GM12878 (cell line): ENCODE results near the gene ANTXR1. TPM values are rescaled to one million over a fixed set of nuclear protein-coding genes. Genes with fewer than 3 reads are reported as not detected.

Experiments
- ATAC-seq: fragments of 200-7000 bp; cut with Tn5 transposase; 3 replicates; pipeline ENCODE4 v1.9.1; 2020; ENCODE audit warnings: mild to moderate bottlenecking, moderate library complexity
- BruUV-seq: library from RNA; stranded (reverse); fragments of 400-500 nt; replicated peaks from 2 replicates; lab custom pipeline; 2021; lab: Mats Ljungman, UMichigan
- CTCF ChIA-PET: fragments of 300-600 bp; sonication (Branson Sonifier 250); formaldehyde crosslinking; extraction: SDS; loops from one replicate; lab custom pipeline; 2021; ENCODE audit warnings: inconsistent platforms; lab: Yijun Ruan, JAX
- POLR2A ChIA-PET: fragments of 350-600 bp; formaldehyde crosslinking; extraction: SDS; loops from one replicate; lab custom pipeline; 2021; ENCODE audit warnings: inconsistent platforms; lab: Charles Lee
- RAD21 ChIA-PET: fragments of 300-600 bp; sonication (Branson Sonifier 250); formaldehyde crosslinking; loops from one replicate; lab custom pipeline; 2023; ENCODE audit warnings: antibody characterized with exemption; ENCODE audit not compliant: unreplicated experiment; lab: Charles Lee
- SMC1A ChIA-PET: fragments of 300-600 bp; sonication (Branson Sonifier 250); formaldehyde crosslinking; loops from one replicate; lab custom pipeline; 2023; ENCODE audit not compliant: unreplicated experiment, uncharacterized antibody; lab: Charles Lee
- DNase-seq: peaks from one replicate; pipeline ENCODE4 v3.0.0-alpha.2; 2011; ENCODE audit warnings: low read depth, low spot score
- FAIRE-seq: peaks from 3 replicates; lab custom pipeline; 2011; peaks lifted over from hg19 to GRCh38; lab: Jason Lieb, UNC
- H2AFZ ChIP-seq: 2 replicates; pipeline ENCODE4 v1.6.0; 2011; ENCODE audit warnings: low read depth, low read length, control low read depth; ENCODE audit not compliant: control insufficient read depth
- H3K27ac ChIP-seq: 2 replicates; pipeline ENCODE4 v1.5.1; 2011; ENCODE audit warnings: control low read depth; ENCODE audit not compliant: control insufficient read depth, insufficient read depth
- H3K27me3 ChIP-seq, 2 experiments: replicated peaks in 1 of 2; 2 replicates each; pipeline versions ENCODE4 v1.6.0 to v1.6.1; 2011; ENCODE audit warnings: low read length in 1 of 2; ENCODE audit not compliant: control insufficient read depth in 2 of 2, insufficient read depth in 2 of 2
- H3K36me3 ChIP-seq, 2 experiments: 2 replicates each; pipeline ENCODE4 v1.5.1; 2011; ENCODE audit warnings: low read length in 1 of 2; ENCODE audit not compliant: control insufficient read depth in 2 of 2, insufficient read depth in 2 of 2
- H3K4me1 ChIP-seq: 2 replicates; pipeline ENCODE4 v1.6.1; 2011; ENCODE audit warnings: mild to moderate bottlenecking, low read length, moderate library complexity, mixed read lengths; ENCODE audit not compliant: control insufficient read depth, insufficient read depth
- H3K4me2 ChIP-seq: 2 replicates; pipeline ENCODE4 v1.6.0; 2011; ENCODE audit warnings: control low read depth; ENCODE audit not compliant: control insufficient read depth, insufficient read depth
- H3K4me3 ChIP-seq: fragments of 200-600 bp; sonication (generic); 2 replicates; pipeline ENCODE4 v1.5.1; 2016
- H3K79me2 ChIP-seq: 2 replicates; pipeline ENCODE4 v1.6.0; 2011; ENCODE audit warnings: low read length; ENCODE audit not compliant: control insufficient read depth, insufficient read depth
- H3K9ac ChIP-seq: 2 replicates; pipeline ENCODE4 v1.8.0; 2011; ENCODE audit warnings: low read length, control low read depth, mixed read lengths; ENCODE audit not compliant: control insufficient read depth, insufficient read depth
- H3K9me3 ChIP-seq: replicated peaks from 3 replicates; pipeline ENCODE4 v1.5.1; 2011; ENCODE audit warnings: mild to moderate bottlenecking, low read length; ENCODE audit not compliant: control insufficient read depth, insufficient read depth
- H4K20me1 ChIP-seq: 2 replicates; pipeline ENCODE4 v1.6.0; 2011; ENCODE audit not compliant: control insufficient read depth, insufficient read depth
- CBX5 ChIP-seq: sonication (generic); IDR thresholded peaks from 2 replicates; pipeline ENCODE4 v1.6.1; 2016; ENCODE audit warnings: low read depth, moderate library complexity, mild to moderate bottlenecking, inconsistent platforms
- JUND ChIP-seq: IDR thresholded peaks from 2 replicates; pipeline ENCODE4 v1.6.1; 2012; ENCODE audit warnings: low read depth, mild to moderate bottlenecking, low read length, improper control_type of control experiment, moderate library complexity
- KLF5 ChIP-seq: fragments of 450-650 bp; IDR thresholded peaks from 2 replicates; pipeline ENCODE4 v1.6.1; 2014; ENCODE audit warnings: mild to moderate bottlenecking; ENCODE audit not compliant: partially characterized antibody
- MEF2A ChIP-seq: IDR thresholded peaks from 2 replicates; pipeline ENCODE4 v1.6.1; 2011; ENCODE audit warnings: low read depth, mild to moderate bottlenecking, low read length, moderate library complexity; ENCODE audit not compliant: insufficient read depth
- RB1 ChIP-seq: fragments of 450-650 bp; formaldehyde crosslinking; IDR thresholded peaks from 2 replicates; pipeline ENCODE4 v1.6.1; 2017; ENCODE audit warnings: mild to moderate bottlenecking, borderline replicate concordance
- RUNX3 ChIP-seq: IDR thresholded peaks from 2 replicates; pipeline ENCODE4 v1.6.1; 2012; ENCODE audit warnings: low read length, inconsistent platforms
- STAT1 ChIP-seq: fragments of 450-650 bp; conservative IDR thresholded peaks from 2 replicates; pipeline ENCODE4 v1.6.1; 2014; ENCODE audit warnings: antibody characterized with exemption, mild to moderate bottlenecking
- TCF7 ChIP-seq: IDR thresholded peaks from 2 replicates; pipeline ENCODE4 v1.6.1; 2014; ENCODE audit warnings: antibody characterized with exemption, borderline replicate concordance
- ZBTB33 ChIP-seq: fragments of 450-650 bp; IDR thresholded peaks from 2 replicates; pipeline ENCODE4 v1.6.1; 2017; ENCODE audit warnings: mild to moderate bottlenecking
- WGBS: methylation state at CpG from one replicate; pipeline ENCODE4 v1.1.6; 2016; ENCODE audit warnings: low lambda C conversion rate; ENCODE audit not compliant: insufficient replicate concordance, insufficient coverage; ENCODE audit errors: missing lambda C conversion rate; 5-methylcytosine and 5-hydroxymethylcytosine counted together
- in situ Hi-C: fragments of 300-500 bp; cut with MboI; formaldehyde crosslinking; loops from 9 replicates; pipeline ENCODE4 v1.14.3; 2018; ENCODE audit warnings: mixed read lengths
- intact Hi-C: fragments of 100-400 bp; cut with micrococcal nuclease; formaldehyde crosslinking; loops from one replicate; pipeline ENCODE4 v1.14.2; 2022; ENCODE audit not compliant: unreplicated experiment
- polyA plus RNA-seq, 11 experiments: library from polyadenylated mRNA; depleted of rRNA in 4 of 11; unstranded in 6 of 11; stranded (reverse) in 5 of 11; fragments of >200 nt; fragmentation: Nextera tagmentation in 4 of 11; fragmentation: Illumina TruSeq in 1 of 11; extraction: Ambion mirVana in 4 of 11; extraction: Trizol in 1 of 11; gene quantifications; 1 replicate in 1 of 11; 2 replicates in 10 of 11; pipeline versions ENCODE4 v1.2.1 to v1.2.3, GENCODE V29; 2011 to 2016; ENCODE audit warnings: inconsistent platforms in 2 of 11, missing spikeins in 2 of 11, low read depth in 1 of 11
- total RNA-seq, 4 experiments: library from RNA; depleted of rRNA in 3 of 4; stranded (reverse); fragments of >200 nt in 3 of 4; fragmentation: Illumina TruSeq in 1 of 4; extraction: Trizol in 1 of 4; gene quantifications; 2 replicates each; pipeline versions ENCODE4 v1.2.1 to v1.2.3, GENCODE V29; 2013 to 2021

ANTXR1 gene
- total and polyA plus RNA-seq, 10 of the 15 experiments (the other 5 are each of a cell fraction or from before 2014, with no cell fraction given) = 0.09 to 0.26 TPM; not detected in 8

DNA sequence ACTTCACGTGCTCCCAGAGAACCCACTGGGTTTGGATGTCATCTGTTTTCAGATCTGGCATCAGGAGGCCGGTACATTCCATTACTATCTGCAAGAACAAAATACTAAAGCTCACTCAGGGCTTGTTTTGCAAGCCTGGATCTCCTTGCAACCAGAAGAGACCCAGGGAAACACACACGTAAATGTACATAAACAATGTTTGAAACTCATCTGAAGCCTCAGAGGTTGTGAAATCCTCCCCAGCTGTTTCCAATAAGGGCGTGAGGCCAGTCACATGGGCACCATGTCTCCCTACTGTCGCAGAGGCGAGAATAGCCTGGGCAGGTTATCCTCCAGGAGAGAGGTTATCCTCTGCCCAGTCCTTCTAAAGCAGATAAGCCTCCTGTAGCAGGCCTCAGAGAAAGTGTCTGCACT lies 187.1 kb downstream of the ANTXR1 start (continued):
- TF ChIP-seq ZBTB33 (no peak), RB1 (no peak), TCF7 (no peak), RUNX3 (no peak), JUND (no peak)

- WGBS = 58% methylated on average over 7 of the region's 7 CpGs
- H3K4me2 ChIP-seq = no peak overlapping the region
- DNase-seq = no peak
- H4K20me1 ChIP-seq = no peaks in the 10 kb centered on the region
- no peak for FAIRE-seq
- in situ Hi-C loops (no loop called here), intact Hi-C loops (no loop called here)
- POLR2A ChIA-PET = no interaction called here
- RAD21 ChIA-PET = no interaction called here
- H3K4me1 ChIP-seq = no peaks in the 10 kb centered on the region
- SMC1A ChIA-PET = no interaction called here
- H3K36me3 ChIP-seq = no peaks in the 10 kb centered on the region
- H3K9me3 ChIP-seq = no peaks in the 10 kb centered on the region
- no peak overlapping the region for H2AFZ ChIP-seq
- no peak overlapping the region for H3K27ac ChIP-seq
- BruUV-seq = no TSS peak
- H3K9ac ChIP-seq = no peak overlapping the region
- no peak for TF ChIP-seq CBX5
- no peak for TF ChIP-seq MEF2A
- no peak for TF ChIP-seq STAT1
- no peak for TF ChIP-seq KLF5
- TF ChIP-seq, all 136 proteins: peak for 0
- CTCF ChIA-PET = no interaction called here
- Histone ChIP-seq H3K79me2 (no peaks in the 10 kb centered on the region), H3K4me3 (no peak overlapping the region), H3K27me3 (peaks cover 0 to 4% of the 10 kb centered on the region in 2 experiments; a peak in 2 of 4 replicates)
- no peak for ATAC-seq
These were observed 188.3 kb downstream of the ANTXR1 start for GRCh38 chr2:69201259-69201658.
